Uterus (tissue), 4 donors: ENCODE data around the gene MRPL43. TPM values are rescaled to one million over a fixed set of nuclear protein-coding genes. Genes with fewer than 3 reads are reported as not detected.

Experiments used
- DNase-seq, 2 donors: peaks; one replicate each; pipeline ENCODE4 v3.0.0-alpha.2; 2019 to 2020
- H3K27ac ChIP-seq, 2 donors: fragments of 200-600 bp; sonication (generic); 1 replicate in 1 of 2; 2 replicates in 1 of 2; pipeline ENCODE4 v1.5.1; 2016 to 2018
- H3K27me3 ChIP-seq, 2 donors: fragments of 200-600 bp; sonication (generic); one replicate each; pipeline ENCODE4 v1.5.1; 2018 to 2019; ENCODE audit warnings: control low read depth in 1 of 2
- H3K36me3 ChIP-seq, 2 donors: fragments of 200-600 bp; sonication (generic); one replicate each; pipeline ENCODE4 v1.5.1; 2019; ENCODE audit warnings: control low read depth in 1 of 2
- H3K4me1 ChIP-seq, 2 donors: fragments of 200-600 bp; sonication (generic); one replicate each; pipeline ENCODE4 v1.5.1; 2018 to 2019; ENCODE audit warnings: control low read depth in 1 of 2
- H3K4me3 ChIP-seq, 2 donors: fragments of 200-600 bp; sonication (generic); 1 replicate in 1 of 2; 2 replicates in 1 of 2; pipeline ENCODE4 v1.5.1; 2018 to 2019; ENCODE audit warnings: mild to moderate bottlenecking in 1 of 2
- H3K9me3 ChIP-seq, 2 donors: fragments of 200-600 bp; sonication (generic); one replicate each; pipeline ENCODE4 v1.5.1; 2019; ENCODE audit warnings: control low read depth in 1 of 2
- CTCF ChIP-seq, 4 experiments: fragments of 200-600 bp in 2 of 4; fragments of 450-650 bp in 2 of 4; sonication (generic) in 2 of 4; IDR thresholded peaks; one replicate each; pipeline ENCODE4 v1.5.1; 2016 to 2019; ENCODE audit warnings: antibody characterized with exemption in 4 of 4, mild to moderate bottlenecking in 2 of 4, moderate library complexity in 1 of 4
- POLR2A ChIP-seq, 2 donors: fragments of 450-650 bp; IDR thresholded peaks; one replicate each; pipeline ENCODE4 v1.6.1; 2016; ENCODE audit warnings: antibody characterized with exemption in 2 of 2, mild to moderate bottlenecking in 1 of 2, moderate library complexity in 1 of 2
- intact Hi-C: fragments of 100-400 bp; cut with DNase I; formaldehyde crosslinking; loops from one replicate; pipeline ENCODE4 v1.15.1; 2023; ENCODE audit warnings: low total_unique reads
- total RNA-seq, 4 donors: library from RNA; depleted of rRNA in 3 of 4; stranded (reverse); fragments of >200 nt in 3 of 4; gene quantifications; one replicate each; pipeline versions ENCODE4 v1.1.0 to v1.2.4, GENCODE V29; 2014 to 2023
- donor health status: DM: yes; HTN: yes; CAD: no.

The MRPL43 gene
- total RNA-seq, 4 donors from 2014 or later = 36.9 to 134 (median 51.8) TPM

- TF ChIP-seq CTCF (IDR thresholded peaks at IDR 0.05) (peak; percentile 60 to 80 (median 69)), POLR2A (IDR thresholded peaks at IDR 0.05) (no peak)
- H3K36me3 ChIP-seq = no peaks in the 10 kb centered on the region
- H3K4me3 ChIP-seq = peak within 1 kb of the TSS; percentile 47 to 52
- H3K27ac ChIP-seq = no peak within 1 kb of the TSS
- peaks cover 0 to 11% of the 10 kb centered on the region in 2 donors for H3K4me1 ChIP-seq
- no peaks in the 10 kb centered on the region for H3K9me3 ChIP-seq
- intact Hi-C loops = no loop called here
- no peaks in the 10 kb centered on the region for H3K27me3 ChIP-seq
- peak; percentile 47 to 51 for DNase-seq
Observed at GRCh38 chr10:100969187-100970075, 17.9 kb downstream of the MRPL43 start, which contains the start of gene SEMA4G. Gene SEMA4G, plus strand, starts transcription at chr10:100969504. Its CDS starts 3,409 bp downstream, at chr10:100972913.

- TF ChIP-seq CTCF (IDR thresholded peaks at IDR 0.05) = no peak
- TF ChIP-seq POLR2A (IDR thresholded peaks at IDR 0.05) = no peak
- Histone ChIP-seq H3K4me1 (peaks cover 0 to 11% of the 10 kb centered on the region in 2 donors), H3K27me3 (no peaks in the 10 kb centered on the region), H3K27ac (no peak overlapping the region), H3K9me3 (no peaks in the 10 kb centered on the region), H3K4me3 (peak overlapping the region; percentile 47 to 52), H3K36me3 (no peaks in the 10 kb centered on the region)
- intact Hi-C loops = no loop called here
- no peak for DNase-seq
Observed at GRCh38 chr10:100968863-100969186, 18.5 kb downstream of the MRPL43 start.

- H3K4me1 ChIP-seq = peaks cover 0 to 11% of the 10 kb centered on the region in 2 donors
- TF ChIP-seq POLR2A (IDR thresholded peaks at IDR 0.05) (no peak), CTCF (IDR thresholded peaks at IDR 0.05) (no peak)
- no peaks in the 10 kb centered on the region for H3K27me3 ChIP-seq
- H3K27ac ChIP-seq = no peak overlapping the region
- no peaks in the 10 kb centered on the region for H3K9me3 ChIP-seq
- DNase-seq = no peak
- H3K4me3 ChIP-seq = no peak overlapping the region
- no peaks in the 10 kb centered on the region for H3K36me3 ChIP-seq
- intact Hi-C loops = no loop called here
Observed at GRCh38 chr10:100968062-100968736, 19.1 kb downstream of the MRPL43 start.

- intact Hi-C loops = no loop called here
- Histone ChIP-seq H3K36me3 (no peaks in the 10 kb centered on the region), H3K4me3 (no peak overlapping the region), H3K9me3 (no peaks in the 10 kb centered on the region), H3K27me3 (no peaks in the 10 kb centered on the region), H3K4me1 (peaks cover 0 to 11% of the 10 kb centered on the region in 2 donors), H3K27ac (no peak overlapping the region)
- TF ChIP-seq CTCF (IDR thresholded peaks at IDR 0.05) (no peak), POLR2A (IDR thresholded peaks at IDR 0.05) (no peak)
- DNase-seq = no peak
Observed at GRCh38 chr10:100967332-100967731, 20.0 kb downstream of the MRPL43 start.

GRCh38 chr10:100966887-100967286 lies 20.4 kb downstream of the MRPL43 start:
- Histone ChIP-seq H3K27me3 (no peaks in the 10 kb centered on the region), H3K36me3 (no peaks in the 10 kb centered on the region), H3K9me3 (no peaks in the 10 kb centered on the region), H3K27ac (no peak overlapping the region), H3K4me1 (peaks cover 0 to 11% of the 10 kb centered on the region in 2 donors), H3K4me3 (no peak overlapping the region)
- intact Hi-C loops = no loop called here
- no peak for DNase-seq
- no peak for TF ChIP-seq POLR2A (IDR thresholded peaks at IDR 0.05)
- TF ChIP-seq CTCF (IDR thresholded peaks at IDR 0.05) = no peak
